Chondrocyte (in vitro differentiated cells): ENCODE measurements around the gene CNN3. TPM values are rescaled to one million over a fixed set of nuclear protein-coding genes. Genes with fewer than 3 reads are reported as not detected.

Experiments used
- DNase-seq: peaks from one replicate; pipeline ENCODE4 v3.0.0; 2021; ENCODE audit warnings: mixed read lengths, low spot score
- H3K27ac Mint-ChIP-seq: one replicate; pipeline ENCODE4 v1.8.0; 2021; ENCODE audit warnings: mild to moderate bottlenecking, moderate library complexity, mixed read lengths; ENCODE audit not compliant: unreplicated experiment
- H3K27me3 Mint-ChIP-seq: 2 replicates; pipeline ENCODE4 v1.8.0; 2021; ENCODE audit warnings: low read depth, mixed read lengths
- H3K36me3 Mint-ChIP-seq: 2 replicates; pipeline ENCODE4 v1.8.0; 2021; ENCODE audit warnings: low read depth, mixed read lengths
- H3K4me1 Mint-ChIP-seq: 2 replicates; pipeline ENCODE4 v1.8.0; 2021; ENCODE audit warnings: low read depth, mild to moderate bottlenecking, mixed read lengths
- H3K4me3 Mint-ChIP-seq: one replicate; pipeline ENCODE4 v1.8.0; 2021; ENCODE audit warnings: mild to moderate bottlenecking, moderate library complexity, mixed read lengths; ENCODE audit not compliant: unreplicated experiment
- H3K9me3 Mint-ChIP-seq: 2 replicates; pipeline ENCODE4 v1.8.0; 2021; ENCODE audit warnings: low read depth, mixed read lengths
- total RNA-seq: library from RNA; stranded (reverse); gene quantifications from 3 replicates; pipeline ENCODE4 v1.2.1, GENCODE V29; 2021
- TF ChIP-seq, protein P1 (sequence below): fragments of 200-600 bp; sonication (generic); IDR thresholded peaks from 2 replicates; pipeline ENCODE4 v1.5.0; 2021; ENCODE audit warnings: antibody characterized with exemption, mild to moderate bottlenecking, moderate library complexity

The CNN3 gene
- total RNA-seq, 1 donor from 2014 or later = 242 TPM

DNA sequence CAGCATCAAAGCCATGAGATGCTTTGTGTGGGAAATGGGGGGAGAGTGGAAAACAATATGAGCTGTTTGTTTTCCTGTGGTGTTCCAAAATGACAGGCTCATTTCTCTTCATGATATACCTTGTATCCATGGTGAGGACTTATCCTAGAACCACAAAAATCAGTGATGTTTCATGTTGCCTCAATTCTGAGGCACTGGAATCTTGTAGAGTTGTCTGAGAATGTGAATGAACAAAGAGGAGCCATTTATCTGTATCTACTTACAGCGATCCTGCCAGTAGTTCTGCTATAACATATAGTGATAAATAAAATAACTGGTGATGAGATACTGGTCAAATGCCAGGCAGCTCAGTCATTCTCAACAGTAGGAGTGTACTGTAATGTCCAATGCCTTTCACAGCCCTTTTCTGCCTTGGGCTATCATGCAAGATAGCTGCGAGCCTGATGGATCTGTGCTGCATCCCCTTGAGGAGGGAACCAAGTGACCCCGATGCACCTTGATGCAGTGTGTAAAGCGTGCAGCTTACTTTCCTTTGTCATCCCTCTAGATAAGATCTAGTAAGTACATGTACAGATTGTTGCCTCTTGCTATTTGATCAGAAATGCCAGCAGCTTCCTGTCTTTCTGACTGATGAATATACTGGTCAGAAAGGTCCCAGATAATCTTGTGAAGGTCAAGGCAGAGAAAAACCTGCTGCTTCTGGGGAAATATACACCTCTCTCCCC lies 54.0 kb downstream of the CNN3 start:
- no peak for DNase-seq
- Mint-ChIP-seq H3K27ac (no peak overlapping the region), H3K27me3 (no peaks in the 10 kb centered on the region), H3K4me1 (peaks cover 35% of the 10 kb centered on the region), H3K9me3 (no peaks in the 10 kb centered on the region), H3K36me3 (no peaks in the 10 kb centered on the region), H3K4me3 (no peak overlapping the region)
- TF ChIP-seq, protein P1, sequence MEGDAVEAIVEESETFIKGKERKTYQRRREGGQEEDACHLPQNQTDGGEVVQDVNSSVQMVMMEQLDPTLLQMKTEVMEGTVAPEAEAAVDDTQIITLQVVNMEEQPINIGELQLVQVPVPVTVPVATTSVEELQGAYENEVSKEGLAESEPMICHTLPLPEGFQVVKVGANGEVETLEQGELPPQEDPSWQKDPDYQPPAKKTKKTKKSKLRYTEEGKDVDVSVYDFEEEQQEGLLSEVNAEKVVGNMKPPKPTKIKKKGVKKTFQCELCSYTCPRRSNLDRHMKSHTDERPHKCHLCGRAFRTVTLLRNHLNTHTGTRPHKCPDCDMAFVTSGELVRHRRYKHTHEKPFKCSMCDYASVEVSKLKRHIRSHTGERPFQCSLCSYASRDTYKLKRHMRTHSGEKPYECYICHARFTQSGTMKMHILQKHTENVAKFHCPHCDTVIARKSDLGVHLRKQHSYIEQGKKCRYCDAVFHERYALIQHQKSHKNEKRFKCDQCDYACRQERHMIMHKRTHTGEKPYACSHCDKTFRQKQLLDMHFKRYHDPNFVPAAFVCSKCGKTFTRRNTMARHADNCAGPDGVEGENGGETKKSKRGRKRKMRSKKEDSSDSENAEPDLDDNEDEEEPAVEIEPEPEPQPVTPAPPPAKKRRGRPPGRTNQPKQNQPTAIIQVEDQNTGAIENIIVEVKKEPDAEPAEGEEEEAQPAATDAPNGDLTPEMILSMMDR = no peak

DNA sequence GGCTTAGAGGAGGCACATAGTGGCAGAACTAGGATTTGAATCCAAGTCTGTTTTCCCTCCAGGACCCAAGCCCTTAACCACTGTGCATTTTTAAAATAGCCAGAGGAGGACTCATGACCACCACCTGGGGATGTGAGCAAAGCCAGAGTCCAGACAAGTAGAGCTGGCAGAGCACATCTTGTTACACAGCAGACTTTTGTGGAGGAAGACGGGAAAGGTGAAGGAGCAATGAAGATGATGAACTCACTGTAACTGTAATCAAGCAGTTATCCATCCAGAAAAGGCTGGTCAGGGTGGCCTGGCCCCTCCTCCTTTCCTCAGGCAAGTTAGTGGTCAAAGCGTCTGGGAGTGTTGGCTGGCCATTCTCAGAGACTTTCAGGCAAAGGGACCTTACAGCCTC lies 55.9 kb downstream of the CNN3 start:
- no peak overlapping the region for H3K4me3 Mint-ChIP-seq
- TF ChIP-seq, protein P1 = no peak
- peaks cover 45% of the 10 kb centered on the region for H3K4me1 Mint-ChIP-seq
- no peaks in the 10 kb centered on the region for H3K9me3 Mint-ChIP-seq
- DNase-seq = no peak
- no peaks in the 10 kb centered on the region for H3K36me3 Mint-ChIP-seq
- no peak overlapping the region for H3K27ac Mint-ChIP-seq
- no peaks in the 10 kb centered on the region for H3K27me3 Mint-ChIP-seq

DNA sequence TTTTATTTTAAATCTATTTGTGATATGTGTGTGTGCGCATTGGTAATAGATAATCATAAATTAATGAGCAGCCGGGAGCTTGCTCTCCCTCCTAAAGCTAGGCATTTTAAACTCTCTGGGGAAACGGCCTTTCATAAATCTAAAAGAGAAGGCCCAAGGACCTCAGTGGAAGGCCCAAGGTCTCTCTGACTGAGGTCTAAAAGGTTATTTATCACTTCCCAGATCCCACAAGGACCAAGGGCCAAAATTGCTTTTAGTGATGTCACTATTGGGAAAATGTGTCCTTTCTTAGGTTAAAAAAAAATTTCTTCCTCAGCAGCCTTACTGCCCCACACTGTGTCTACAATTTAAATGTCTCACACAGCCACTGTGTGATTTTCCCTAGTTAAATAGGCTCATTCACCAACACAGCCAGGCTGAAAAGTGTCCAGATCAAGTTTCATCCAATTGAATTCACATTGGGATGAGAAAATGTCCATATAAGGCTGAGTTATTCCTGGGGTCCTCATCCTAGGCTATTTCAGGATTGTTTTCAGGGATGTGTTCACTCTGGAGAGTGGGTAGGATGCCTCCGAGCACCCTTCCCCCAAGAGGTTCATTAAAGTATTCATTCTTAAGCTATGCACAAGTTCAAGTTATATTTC lies 60.6 kb downstream of the CNN3 start:
- Mint-ChIP-seq H3K27me3 (no peaks in the 10 kb centered on the region), H3K9me3 (no peaks in the 10 kb centered on the region), H3K4me1 (peaks cover 61% of the 10 kb centered on the region), H3K27ac (peak overlapping the region; percentile 93), H3K36me3 (no peaks in the 10 kb centered on the region), H3K4me3 (no peak overlapping the region)
- no peak for DNase-seq
- TF ChIP-seq, protein P1 = no peak

DNA sequence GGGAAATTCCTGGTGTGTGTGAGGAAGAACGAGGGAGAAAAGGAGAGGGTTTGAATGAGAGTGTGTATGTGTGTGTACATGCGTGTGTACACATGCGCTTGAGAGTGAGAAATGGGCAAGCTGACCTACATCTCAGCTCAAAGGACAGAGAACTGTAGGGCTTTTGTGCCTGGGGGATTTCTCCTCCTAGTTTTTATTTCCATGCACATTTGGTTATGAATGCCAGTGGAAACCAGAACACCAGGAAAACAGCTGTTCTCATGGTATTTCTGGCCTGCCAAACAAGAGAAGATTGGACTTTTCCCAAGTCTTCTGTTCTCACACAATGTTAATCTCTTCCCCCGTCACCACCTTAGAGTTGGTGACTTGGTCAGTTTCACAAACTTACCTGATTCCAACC lies 61.5 kb downstream of the CNN3 start:
- Mint-ChIP-seq H3K27ac (peak overlapping the region; percentile 93), H3K27me3 (no peaks in the 10 kb centered on the region), H3K4me1 (peaks cover 59% of the 10 kb centered on the region), H3K36me3 (no peaks in the 10 kb centered on the region), H3K4me3 (no peak overlapping the region), H3K9me3 (no peaks in the 10 kb centered on the region)
- no peak for DNase-seq
- TF ChIP-seq, protein P1 = no peak

DNA sequence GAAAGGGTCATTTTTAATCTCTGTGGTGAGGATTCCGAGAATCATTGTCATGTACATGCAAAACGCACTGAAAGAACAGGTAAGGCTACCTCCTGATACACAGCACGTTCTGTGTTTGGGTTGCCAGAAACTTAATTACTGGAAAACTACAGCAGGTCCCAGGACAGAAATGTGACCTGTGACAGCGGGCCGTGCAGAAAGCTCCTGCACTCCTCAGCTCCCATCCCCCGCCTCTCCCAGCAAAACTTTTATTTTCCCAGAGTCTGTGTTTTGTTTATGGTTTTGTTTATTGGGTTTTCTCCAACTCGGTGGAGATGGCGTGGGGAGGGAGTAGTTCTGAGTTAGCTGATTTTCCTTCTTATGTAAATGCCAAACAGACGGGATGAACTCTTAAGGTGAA lies 62.1 kb downstream of the CNN3 start:
- no peak overlapping the region for H3K4me3 Mint-ChIP-seq
- TF ChIP-seq, protein P1 = no peak
- no peaks in the 10 kb centered on the region for H3K27me3 Mint-ChIP-seq
- no peaks in the 10 kb centered on the region for H3K9me3 Mint-ChIP-seq
- no peak for DNase-seq
- H3K27ac Mint-ChIP-seq = peak overlapping the region; percentile 93
- H3K4me1 Mint-ChIP-seq = peaks cover 61% of the 10 kb centered on the region
- H3K36me3 Mint-ChIP-seq = no peaks in the 10 kb centered on the region
